IMR-90 (cell line): ENCODE results near the gene FAM120A. TPM values are rescaled to one million over a fixed set of nuclear protein-coding genes. Genes with fewer than 3 reads are reported as not detected.
A peak's percentile ranks its signal among the peaks of the same experiment; 100 is the strongest.

ENCODE experiments used
- ATAC-seq: fragments of 200-7000 bp; cut with Tn5 transposase; 2 replicates; pipeline ENCODE4 v1.9.1; 2020; ENCODE audit warnings: low read depth, mild to moderate bottlenecking, moderate library complexity
- BruUV-seq: library from RNA; stranded (reverse); fragments of 400-500 nt; replicated peaks from 2 replicates; lab custom pipeline; 2021; lab: Mats Ljungman, UMichigan
- CTCF ChIA-PET: fragments of 300-600 bp; formaldehyde crosslinking; extraction: SDS; loops from one replicate; lab custom pipeline; 2021; ENCODE audit warnings: antibody characterized with exemption; lab: Yijun Ruan, JAX
- POLR2A ChIA-PET: fragments of 300-600 bp; sonication (Branson Sonifier 250); formaldehyde crosslinking; loops from one replicate; lab custom pipeline; 2022; ENCODE audit warnings: antibody characterized with exemption; ENCODE audit not compliant: unreplicated experiment; lab: Charles Lee
- DNase-seq: peaks from one replicate; pipeline ENCODE4 v3.0.0; 2013
- H2AFZ ChIP-seq: replicated peaks from 2 replicates; pipeline ENCODE3; 2013; ENCODE audit warnings: low read length, mild to moderate bottlenecking; ENCODE audit not compliant: poor library complexity
- H2AK5ac ChIP-seq: 2 replicates; pipeline ENCODE4 v1.6.1; 2013; ENCODE audit warnings: low read depth, low read length, inconsistent platforms
- H2AK9ac ChIP-seq: replicated peaks from 2 replicates; pipeline ENCODE3; 2013; ENCODE audit warnings: mild to moderate bottlenecking, low read depth, low read length, moderate library complexity; ENCODE audit not compliant: poor library complexity
- H2BK120ac ChIP-seq: 2 replicates; pipeline ENCODE4 v1.6.1; 2013; ENCODE audit warnings: low read depth, low read length, inconsistent platforms
- H2BK15ac ChIP-seq: 3 replicates; pipeline ENCODE4 v1.6.1; 2013; ENCODE audit warnings: low read depth, low read length, inconsistent platforms
- H2BK20ac ChIP-seq: 2 replicates; pipeline ENCODE4 v1.6.1; 2013; ENCODE audit warnings: low read depth, mild to moderate bottlenecking, inconsistent platforms, low read length, moderate library complexity
- H2BK5ac ChIP-seq: 2 replicates; pipeline ENCODE4 v1.6.1; 2013; ENCODE audit warnings: mild to moderate bottlenecking, low read depth, low read length, inconsistent platforms; ENCODE audit not compliant: poor library complexity, severe bottlenecking
- H3K14ac ChIP-seq: replicated peaks from 2 replicates; pipeline ENCODE4 v1.6.1; 2013; ENCODE audit warnings: low read depth, low read length, inconsistent platforms
- H3K18ac ChIP-seq: 2 replicates; pipeline ENCODE4 v1.6.1; 2013; ENCODE audit warnings: low read depth, low read length, control low read depth
- H3K23ac ChIP-seq: 2 replicates; pipeline ENCODE4 v1.6.1; 2013; ENCODE audit warnings: low read depth, low read length, inconsistent platforms
- H3K27ac ChIP-seq: 2 replicates; pipeline ENCODE4 v1.5.1; 2013; ENCODE audit warnings: mild to moderate bottlenecking, control low read depth, low read length; ENCODE audit not compliant: insufficient read depth
- H3K27me3 ChIP-seq: 2 replicates; pipeline ENCODE4 v1.6.1; 2013; ENCODE audit warnings: low read length; ENCODE audit not compliant: control insufficient read depth, insufficient read depth
- H3K36me3 ChIP-seq: 2 replicates; pipeline ENCODE4 v1.6.1; 2013; ENCODE audit warnings: low read length, mixed read lengths; ENCODE audit not compliant: control insufficient read depth, insufficient read depth
- H3K4ac ChIP-seq: 2 replicates; pipeline ENCODE4 v1.6.1; 2013; ENCODE audit warnings: low read depth, low read length, inconsistent platforms
- H3K4me1 ChIP-seq: 2 replicates; pipeline ENCODE4 v1.6.1; 2013; ENCODE audit warnings: low read length, mixed read lengths; ENCODE audit not compliant: control insufficient read depth, insufficient read depth
- H3K4me2 ChIP-seq: 2 replicates; pipeline ENCODE4 v1.6.1; 2013; ENCODE audit warnings: low read depth, mild to moderate bottlenecking, control low read depth, low read length, moderate library complexity
- H3K4me3 ChIP-seq: 2 replicates; pipeline ENCODE4 v1.5.1; 2013; ENCODE audit warnings: low read depth, mild to moderate bottlenecking, control low read depth, low read length, moderate library complexity; ENCODE audit not compliant: insufficient read depth
- H3K56ac ChIP-seq: 2 replicates; pipeline ENCODE4 v1.6.1; 2013; ENCODE audit warnings: low read length, inconsistent platforms; ENCODE audit not compliant: insufficient read depth; ENCODE audit errors: extremely low read depth
- H3K79me1 ChIP-seq, 2 experiments: 2 replicates each; pipeline ENCODE4 v1.6.1; 2013; ENCODE audit warnings: low read length in 2 of 2, inconsistent platforms in 1 of 2, low read depth in 1 of 2
- H3K9ac ChIP-seq: 2 replicates; pipeline ENCODE4 v1.6.1; 2013; ENCODE audit warnings: low read depth, low read length, control low read depth
- H3K9me1 ChIP-seq: 2 replicates; pipeline ENCODE4 v1.6.1; 2013; ENCODE audit warnings: low read length, inconsistent platforms; ENCODE audit not compliant: insufficient read depth
- H3K9me3 ChIP-seq: 2 replicates; pipeline ENCODE4 v1.6.1; 2013; ENCODE audit warnings: low read length; ENCODE audit not compliant: control insufficient read depth, insufficient read depth
- H4K20me1 ChIP-seq: 2 replicates; pipeline ENCODE4 v1.6.1; 2013; ENCODE audit warnings: low read length, inconsistent platforms; ENCODE audit not compliant: insufficient read depth
- H4K5ac ChIP-seq: 2 replicates; pipeline ENCODE4 v1.6.1; 2013; ENCODE audit warnings: mild to moderate bottlenecking, low read depth, low read length, control low read depth
- H4K8ac ChIP-seq, 2 experiments: 2 replicates each; pipeline ENCODE4 v1.6.1; 2013; ENCODE audit warnings: low read depth in 2 of 2, low read length in 2 of 2, control low read depth in 1 of 2, inconsistent platforms in 1 of 2
- H4K91ac ChIP-seq: 2 replicates; pipeline ENCODE4 v1.6.1; 2013; ENCODE audit warnings: low read depth, low read length, inconsistent platforms; ENCODE audit not compliant: insufficient read depth
- BHLHE40 ChIP-seq: fragments of 150-350 bp; IDR thresholded peaks from 2 replicates; pipeline ENCODE4 v1.6.1; 2016; ENCODE audit warnings: mild to moderate bottlenecking, low read depth, low read length
- CEBPB ChIP-seq: IDR thresholded peaks from 2 replicates; pipeline ENCODE4 v1.6.1; 2012; ENCODE audit warnings: low read depth, low read length, improper control_type of control experiment
- MAFK ChIP-seq: IDR thresholded peaks from 2 replicates; pipeline ENCODE4 v1.6.1; 2012; ENCODE audit warnings: low read depth, low read length, improper control_type of control experiment
- MAZ ChIP-seq: IDR thresholded peaks from 2 replicates; pipeline ENCODE4 v1.6.1; 2012; ENCODE audit warnings: low read depth, mild to moderate bottlenecking, low read length, improper control_type of control experiment, moderate library complexity, borderline replicate concordance
- SMC3 ChIP-seq: fragments of 150-350 bp; IDR thresholded peaks from 2 replicates; pipeline ENCODE4 v1.6.1; 2016; ENCODE audit warnings: low read depth, mild to moderate bottlenecking, antibody characterized with exemption, low read length, moderate library complexity
- WGBS, 2 experiments: methylation state at CpG; one replicate each; pipeline versions ENCODE4 v1.1.5 to v1.1.7; 2013; ENCODE audit warnings: missing lambda C conversion rate in 2 of 2; ENCODE audit not compliant: insufficient read length in 1 of 2; ENCODE audit errors: extremely low coverage in 2 of 2; 5-methylcytosine and 5-hydroxymethylcytosine counted together
- dilution Hi-C: fragments of 300-500 bp; cut with HindIII; formaldehyde crosslinking; loops from one replicate; pipeline ENCODE4 v1.14.3; 2018; ENCODE audit warnings: low sequenced_read_pairs; ENCODE audit not compliant: unreplicated experiment
- in situ Hi-C: fragments of 300-500 bp; cut with MboI; formaldehyde crosslinking; loops from 3 replicates; pipeline ENCODE4 v1.14.3; 2019; ENCODE audit warnings: low sequenced_read_pairs, inconsistent platforms, mixed read lengths
- intact Hi-C: fragments of 100-400 bp; cut with micrococcal nuclease; formaldehyde crosslinking; loops from 2 replicates; pipeline ENCODE4 v1.10.0; 2022
- polyA plus RNA-seq, 3 experiments: library from polyadenylated mRNA; depleted of rRNA; stranded (reverse); fragments of >200 nt; gene quantifications; 2 replicates each; pipeline ENCODE4 v1.2.3, GENCODE V29; 2012; ENCODE audit warnings: low replicate concordance in 1 of 3
- total RNA-seq: library from RNA; depleted of rRNA; stranded (reverse); fragments of >200 nt; gene quantifications from 2 replicates; pipeline ENCODE4 v1.2.3, GENCODE V29; 2012
- TF ChIP-seq, protein P1 (sequence below): conservative IDR thresholded peaks from 2 replicates; pipeline ENCODE4 v1.5.1; 2012; ENCODE audit warnings: mild to moderate bottlenecking, low read depth, low read length, improper control_type of control experiment

FAM120A gene
- total and polyA plus RNA-seq, 2 of the 4 experiments (the other 2 are of a cell fraction), result 61.6 to 75.1 TPM

DNA sequence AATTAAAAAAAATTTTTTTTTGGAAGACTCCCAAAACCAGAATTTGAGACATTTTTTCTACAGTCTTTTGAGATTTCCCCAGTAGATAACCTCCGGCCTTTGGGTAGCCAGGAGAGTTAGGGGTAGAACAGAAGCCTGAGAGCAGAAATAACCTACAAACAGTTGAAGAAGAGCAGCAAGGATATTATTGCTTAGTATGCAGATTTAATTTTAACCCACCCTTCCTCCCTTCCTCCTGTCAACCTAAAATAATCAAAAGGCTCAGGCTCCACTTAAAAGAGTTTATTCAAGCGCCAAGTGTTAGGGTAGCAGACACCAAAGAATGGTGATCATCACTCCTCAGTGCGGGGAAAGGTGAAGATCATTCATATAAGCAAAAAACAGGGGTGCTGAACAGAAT is 17.4 kb upstream of the FAM120A start:
- Histone ChIP-seq H3K79me1 (no peaks in the 10 kb centered on the region), H3K4me3 (no peak overlapping the region), H3K4me2 (no peak overlapping the region), H2BK15ac (no peak overlapping the region), H2AK5ac (no peak overlapping the region), H4K20me1 (no peaks in the 10 kb centered on the region), H2AK9ac (no peak overlapping the region), H3K56ac (no peak overlapping the region), H2BK5ac (no peak overlapping the region), H3K9me1 (no peaks in the 10 kb centered on the region), H2AFZ (no peak overlapping the region), H3K18ac (no peak overlapping the region), H4K91ac (no peak overlapping the region), H3K14ac (no peak overlapping the region), H4K5ac (no peak overlapping the region), H3K4ac (no peak overlapping the region), H4K8ac (no peak overlapping the region), H3K27ac (no peak overlapping the region), H3K9me3 (no peaks in the 10 kb centered on the region), H2BK120ac (no peak overlapping the region), H3K4me1 (no peaks in the 10 kb centered on the region), H2BK20ac (no peak overlapping the region), H3K27me3 (no peaks in the 10 kb centered on the region; the same call in 1 of the 2 replicates), H3K23ac (no peak overlapping the region), H3K9ac (no peak overlapping the region), H3K36me3 (no peaks in the 10 kb centered on the region)
- DNase-seq (no peak), ATAC-seq (no peak)
- intact Hi-C loops, result no loop called here
- no TSS peak for BruUV-seq
- ChIA-PET CTCF (interaction anchor here (0.6 kb wide), 1 partner anchor 18 kb away, joined by 3 read pairs; no protein-coding TSS in a partner anchor), POLR2A (no interaction called here)
- dilution Hi-C loops, result no loop called here
- in situ Hi-C loops, result no loop called here
- TF ChIP-seq MAZ, result no peak
- peak; percentile 66 for TF ChIP-seq MAFK
- TF ChIP-seq BHLHE40, result no peak
- TF ChIP-seq, protein P1, sequence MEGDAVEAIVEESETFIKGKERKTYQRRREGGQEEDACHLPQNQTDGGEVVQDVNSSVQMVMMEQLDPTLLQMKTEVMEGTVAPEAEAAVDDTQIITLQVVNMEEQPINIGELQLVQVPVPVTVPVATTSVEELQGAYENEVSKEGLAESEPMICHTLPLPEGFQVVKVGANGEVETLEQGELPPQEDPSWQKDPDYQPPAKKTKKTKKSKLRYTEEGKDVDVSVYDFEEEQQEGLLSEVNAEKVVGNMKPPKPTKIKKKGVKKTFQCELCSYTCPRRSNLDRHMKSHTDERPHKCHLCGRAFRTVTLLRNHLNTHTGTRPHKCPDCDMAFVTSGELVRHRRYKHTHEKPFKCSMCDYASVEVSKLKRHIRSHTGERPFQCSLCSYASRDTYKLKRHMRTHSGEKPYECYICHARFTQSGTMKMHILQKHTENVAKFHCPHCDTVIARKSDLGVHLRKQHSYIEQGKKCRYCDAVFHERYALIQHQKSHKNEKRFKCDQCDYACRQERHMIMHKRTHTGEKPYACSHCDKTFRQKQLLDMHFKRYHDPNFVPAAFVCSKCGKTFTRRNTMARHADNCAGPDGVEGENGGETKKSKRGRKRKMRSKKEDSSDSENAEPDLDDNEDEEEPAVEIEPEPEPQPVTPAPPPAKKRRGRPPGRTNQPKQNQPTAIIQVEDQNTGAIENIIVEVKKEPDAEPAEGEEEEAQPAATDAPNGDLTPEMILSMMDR, result no peak
- no peak for TF ChIP-seq CEBPB
- no peak for TF ChIP-seq SMC3
- WGBS, 2 experiments, result 67% methylated on average over 1 of the region's 3 CpGs; no CpG with 5 or more reads in 1 of the 2 experiments
